ENCODE measurements around the gene SLC22A23.

The SLC22A23 gene

GRCh38 chr6:3226481-3227362 lies 230.1 kb downstream of the SLC22A23 start:
- no peaks in the 10 kb centered on the region for H3K36me3 Mint-ChIP-seq (ENCODE audit: low read depth)
- H3K9me3 Mint-ChIP-seq: peaks cover 6% of the 10 kb centered on the region
- no peak overlapping the region for H3K27ac Mint-ChIP-seq
- peak; percentile 32 for DNase-seq (ENCODE audit: low spot score)
- peaks cover 73% of the 10 kb centered on the region for H3K27me3 Mint-ChIP-seq (ENCODE audit: low read depth)
- H3K4me3 Mint-ChIP-seq: peak overlapping the region; percentile 84
- peaks cover 30% of the 10 kb centered on the region for H3K4me1 Mint-ChIP-seq (ENCODE audit: low read depth)

- DNase-seq (ENCODE audit: low spot score): no peak
- Mint-ChIP-seq H3K36me3 (ENCODE audit: low read depth) (no peaks in the 10 kb centered on the region), H3K4me3 (no peak overlapping the region), H3K27me3 (ENCODE audit: low read depth) (peaks cover 69% of the 10 kb centered on the region), H3K9me3 (peaks cover 7% of the 10 kb centered on the region), H3K27ac (no peak overlapping the region), H3K4me1 (ENCODE audit: low read depth) (peaks cover 30% of the 10 kb centered on the region)
Observed at GRCh38 chr6:3226042-3226441, 230.8 kb downstream of the SLC22A23 start.

- Mint-ChIP-seq H3K9me3 (peaks cover 7% of the 10 kb centered on the region), H3K36me3 (ENCODE audit: low read depth) (no peaks in the 10 kb centered on the region), H3K4me3 (no peak overlapping the region), H3K27me3 (ENCODE audit: low read depth) (peaks cover 49% of the 10 kb centered on the region), H3K27ac (no peak overlapping the region), H3K4me1 (ENCODE audit: low read depth) (peaks cover 9% of the 10 kb centered on the region)
- no peak for DNase-seq (ENCODE audit: low spot score)
Observed at GRCh38 chr6:3222506-3223038, 234.3 kb downstream of the SLC22A23 start.

GRCh38 chr6:3221578-3221977 lies 235.3 kb downstream of the SLC22A23 start:
- H3K36me3 Mint-ChIP-seq (ENCODE audit: low read depth): no peaks in the 10 kb centered on the region
- peaks cover 45% of the 10 kb centered on the region for H3K27me3 Mint-ChIP-seq (ENCODE audit: low read depth)
- peaks cover 7% of the 10 kb centered on the region for H3K9me3 Mint-ChIP-seq
- H3K27ac Mint-ChIP-seq: no peak overlapping the region
- no peak overlapping the region for H3K4me3 Mint-ChIP-seq
- no peak for DNase-seq (ENCODE audit: low spot score)
- H3K4me1 Mint-ChIP-seq (ENCODE audit: low read depth): peaks cover 6% of the 10 kb centered on the region

GRCh38 chr6:3220366-3220765 lies 236.5 kb downstream of the SLC22A23 start:
- H3K4me3 Mint-ChIP-seq: no peak overlapping the region
- no peak for DNase-seq (ENCODE audit: low spot score)
- peaks cover 39% of the 10 kb centered on the region for H3K27me3 Mint-ChIP-seq (ENCODE audit: low read depth)
- no peaks in the 10 kb centered on the region for H3K36me3 Mint-ChIP-seq (ENCODE audit: low read depth)
- H3K9me3 Mint-ChIP-seq: peaks cover 7% of the 10 kb centered on the region
- no peak overlapping the region for H3K27ac Mint-ChIP-seq
- H3K4me1 Mint-ChIP-seq (ENCODE audit: low read depth): no peaks in the 10 kb centered on the region

Measured in T-helper 2 cell treated with Interferon-gamma antibody and Interleukin-4, amounts not matched to agents 5 μg/mL and 100 μg/mL, for 36 hours (primary cell).